WTC11 (cell line): ENCODE measurements around the gene C1orf198. TPM values are rescaled to one million over a fixed set of nuclear protein-coding genes. Genes with fewer than 3 reads are reported as not detected.

Experiments
- ATAC-seq: fragments of 200-7000 bp; cut with Tn5 transposase; 2 replicates; pipeline ENCODE4 v1.10.0; 2021; ENCODE audit warnings: mild to moderate bottlenecking, moderate library complexity
- CTCF ChIA-PET: fragments of 300-600 bp; sonication (Branson Sonifier 250); formaldehyde crosslinking; loops from one replicate; lab custom pipeline; 2021; ENCODE audit warnings: antibody characterized with exemption; lab: Charles Lee
- POLR2A ChIA-PET: fragments of 350-600 bp; sonication (Branson Sonifier 250); formaldehyde crosslinking; loops from one replicate; lab custom pipeline; 2021; ENCODE audit warnings: antibody characterized with exemption; lab: Charles Lee
- DNase-seq: peaks from one replicate; pipeline ENCODE4 v3.0.0; 2021; ENCODE audit warnings: low spot score
- H3K27ac Mint-ChIP-seq: 2 replicates; pipeline ENCODE4 v1.8.0; 2021; ENCODE audit warnings: mixed read lengths
- H3K27me3 Mint-ChIP-seq: 2 replicates; pipeline ENCODE4 v1.8.0; 2021; ENCODE audit warnings: low read depth, mild to moderate bottlenecking, moderate library complexity, mixed read lengths
- H3K36me3 Mint-ChIP-seq: 2 replicates; pipeline ENCODE4 v1.8.0; 2021; ENCODE audit warnings: mixed read lengths
- H3K4me1 Mint-ChIP-seq: 2 replicates; pipeline ENCODE4 v1.8.0; 2022; ENCODE audit warnings: mixed read lengths
- H3K4me3 Mint-ChIP-seq: 2 replicates; pipeline ENCODE4 v1.8.0; 2021; ENCODE audit warnings: mild to moderate bottlenecking, moderate library complexity, mixed read lengths
- H3K9me3 Mint-ChIP-seq: 2 replicates; pipeline ENCODE4 v1.8.0; 2021; ENCODE audit warnings: mixed read lengths
- AFF4 ChIP-seq: sonication (generic); formaldehyde crosslinking; IDR thresholded peaks from 2 replicates; pipeline ENCODE4 v1.8.1; 2023; ENCODE audit warnings: mild to moderate bottlenecking, missing genetic modification reagents, borderline replicate concordance
- ATF1 ChIP-seq: sonication (generic); formaldehyde crosslinking; IDR thresholded peaks from 2 replicates; pipeline ENCODE4 v1.8.1; 2023; ENCODE audit warnings: mild to moderate bottlenecking, moderate library complexity, missing genetic modification reagents
- EMX1 ChIP-seq: fragments of 250-450 bp; sonication (Bioruptor Pico); IDR thresholded peaks from 2 replicates; pipeline ENCODE4 v1.8.0; 2021; ENCODE audit warnings: mild to moderate bottlenecking
- ESRRA ChIP-seq: sonication (generic); formaldehyde crosslinking; IDR thresholded peaks from 2 replicates; pipeline ENCODE4 v1.8.1; 2022; ENCODE audit warnings: mild to moderate bottlenecking, missing genetic modification reagents, borderline replicate concordance
- FOXP4 ChIP-seq: sonication (generic); formaldehyde crosslinking; IDR thresholded peaks from 2 replicates; pipeline ENCODE4 v1.8.0; 2022; ENCODE audit warnings: mild to moderate bottlenecking, missing genetic modification reagents
- IRF1 ChIP-seq: sonication (generic); formaldehyde crosslinking; IDR thresholded peaks from 2 replicates; pipeline ENCODE4 v1.8.0; 2023; ENCODE audit warnings: missing genetic modification reagents
- KAT7 ChIP-seq: sonication (generic); formaldehyde crosslinking; IDR thresholded peaks from 2 replicates; pipeline ENCODE4 v1.8.1; 2023; ENCODE audit warnings: missing genetic modification reagents, mild to moderate bottlenecking, borderline replicate concordance
- MLX ChIP-seq: sonication (generic); formaldehyde crosslinking; IDR thresholded peaks from 2 replicates; pipeline ENCODE4 v1.8.1; 2023; ENCODE audit warnings: mild to moderate bottlenecking, missing genetic modification reagents, moderate library complexity
- MXD4 ChIP-seq: fragments of 250-450 bp; sonication (Bioruptor Pico); IDR thresholded peaks from 2 replicates; pipeline ENCODE4 v1.8.0; 2021; ENCODE audit warnings: mild to moderate bottlenecking, moderate library complexity, borderline replicate concordance
- MYBL2 ChIP-seq: sonication (generic); formaldehyde crosslinking; IDR thresholded peaks from 2 replicates; pipeline ENCODE4 v1.8.1; 2023; ENCODE audit warnings: mild to moderate bottlenecking, moderate library complexity, missing genetic modification reagents
- NFYB ChIP-seq: sonication (generic); formaldehyde crosslinking; conservative IDR thresholded peaks from 2 replicates; pipeline ENCODE4 v1.8.0; 2022; ENCODE audit warnings: low read depth, missing genetic modification reagents
- PRRX2 ChIP-seq: fragments of 250-450 bp; sonication (Bioruptor Pico); IDR thresholded peaks from 2 replicates; pipeline ENCODE4 v1.8.0; 2021; ENCODE audit warnings: mild to moderate bottlenecking
- RORB ChIP-seq: fragments of 250-450 bp; sonication (Bioruptor Pico); IDR thresholded peaks from 2 replicates; pipeline ENCODE4 v1.9.0; 2021; ENCODE audit warnings: mild to moderate bottlenecking
- SOX15 ChIP-seq: fragments of 250-450 bp; sonication (Bioruptor Pico); IDR thresholded peaks from 2 replicates; pipeline ENCODE4 v1.9.0; 2021; ENCODE audit warnings: mild to moderate bottlenecking
- SP1 ChIP-seq: sonication (generic); formaldehyde crosslinking; conservative IDR thresholded peaks from 2 replicates; pipeline ENCODE4 v1.8.1; 2022; ENCODE audit warnings: missing genetic modification reagents
- TEAD1 ChIP-seq: sonication (generic); formaldehyde crosslinking; IDR thresholded peaks from 2 replicates; pipeline ENCODE4 v1.8.0; 2022; ENCODE audit warnings: mild to moderate bottlenecking, missing genetic modification reagents
- USF1 ChIP-seq: sonication (generic); formaldehyde crosslinking; IDR thresholded peaks from 2 replicates; pipeline ENCODE4 v1.8.0; 2022; ENCODE audit warnings: mild to moderate bottlenecking, missing genetic modification reagents
- ZNF281 ChIP-seq: sonication (generic); formaldehyde crosslinking; IDR thresholded peaks from 2 replicates; pipeline ENCODE4 v1.8.0; 2023; ENCODE audit warnings: mild to moderate bottlenecking, missing genetic modification reagents
- ZNF317 ChIP-seq: sonication (generic); formaldehyde crosslinking; IDR thresholded peaks from 2 replicates; pipeline ENCODE4 v1.8.1; 2023; ENCODE audit warnings: low read depth, mild to moderate bottlenecking, moderate library complexity, missing genetic modification reagents, borderline replicate concordance
- ZNF425 ChIP-seq: fragments of 250-450 bp; sonication (Bioruptor Pico); conservative IDR thresholded peaks from 2 replicates; pipeline ENCODE4 v1.9.0; 2021; ENCODE audit warnings: mild to moderate bottlenecking
- total RNA-seq: library from RNA; stranded (reverse); gene quantifications from 3 replicates; pipeline ENCODE4 v1.2.3, GENCODE V29; 2021

C1orf198 gene
- total RNA-seq, 1 experiment from 2014 or later: 26.9 TPM

GRCh38 chr1:230792691-230793462, 75.4 kb downstream of the C1orf198 start:
- CTCF ChIA-PET: interaction anchor here (0.6 kb wide), 1 partner anchor 77 kb away, joined by 3 read pairs; no protein-coding TSS in a partner anchor

More at GRCh38 chr1:230792691-230793462, 75.4 kb downstream of the C1orf198 start:
- ATAC-seq (no peak), DNase-seq (no peak)
- no peaks in the 10 kb centered on the region for H3K36me3 Mint-ChIP-seq
- H3K4me3 Mint-ChIP-seq: no peak overlapping the region
- no peaks in the 10 kb centered on the region for H3K4me1 Mint-ChIP-seq
- no peak overlapping the region for H3K27ac Mint-ChIP-seq
- TF ChIP-seq ESRRA (CRISPR knock-in tag) (no peak), ZNF425 (no peak), NFYB (CRISPR knock-in tag) (no peak), TEAD1 (CRISPR knock-in tag) (no peak), MXD4 (CRISPR knock-in tag) (no peak), KAT7 (CRISPR knock-in tag) (no peak), SP1 (CRISPR knock-in tag) (no peak), ATF1 (CRISPR knock-in tag) (no peak), EMX1 (CRISPR knock-in tag) (no peak), SOX15 (no peak), ZNF317 (CRISPR knock-in tag) (no peak), RORB (CRISPR knock-in tag) (no peak), IRF1 (CRISPR knock-in tag) (no peak), ZNF281 (no peak), FOXP4 (CRISPR knock-in tag) (no peak), USF1 (CRISPR knock-in tag) (no peak), AFF4 (CRISPR knock-in tag) (no peak), MYBL2 (CRISPR knock-in tag) (no peak), PRRX2 (CRISPR knock-in tag) (no peak), MLX (CRISPR knock-in tag) (no peak)
- POLR2A ChIA-PET: interaction anchor here (0.5 kb wide), 1 partner anchor 428 kb away, joined by 3 read pairs; no protein-coding TSS in a partner anchor
- no peaks in the 10 kb centered on the region for H3K9me3 Mint-ChIP-seq
- H3K27me3 Mint-ChIP-seq: peaks cover 41% of the 10 kb centered on the region
